GM21515 (cell line): ENCODE results near the gene KBTBD4.

ENCODE experiments used
- ATAC-seq: cut with Tn5 transposase; IDR thresholded peaks from one replicate; pipeline ENCODE4 v1.9.1; 2021; ENCODE audit not compliant: unreplicated experiment

KBTBD4 gene

DNA sequence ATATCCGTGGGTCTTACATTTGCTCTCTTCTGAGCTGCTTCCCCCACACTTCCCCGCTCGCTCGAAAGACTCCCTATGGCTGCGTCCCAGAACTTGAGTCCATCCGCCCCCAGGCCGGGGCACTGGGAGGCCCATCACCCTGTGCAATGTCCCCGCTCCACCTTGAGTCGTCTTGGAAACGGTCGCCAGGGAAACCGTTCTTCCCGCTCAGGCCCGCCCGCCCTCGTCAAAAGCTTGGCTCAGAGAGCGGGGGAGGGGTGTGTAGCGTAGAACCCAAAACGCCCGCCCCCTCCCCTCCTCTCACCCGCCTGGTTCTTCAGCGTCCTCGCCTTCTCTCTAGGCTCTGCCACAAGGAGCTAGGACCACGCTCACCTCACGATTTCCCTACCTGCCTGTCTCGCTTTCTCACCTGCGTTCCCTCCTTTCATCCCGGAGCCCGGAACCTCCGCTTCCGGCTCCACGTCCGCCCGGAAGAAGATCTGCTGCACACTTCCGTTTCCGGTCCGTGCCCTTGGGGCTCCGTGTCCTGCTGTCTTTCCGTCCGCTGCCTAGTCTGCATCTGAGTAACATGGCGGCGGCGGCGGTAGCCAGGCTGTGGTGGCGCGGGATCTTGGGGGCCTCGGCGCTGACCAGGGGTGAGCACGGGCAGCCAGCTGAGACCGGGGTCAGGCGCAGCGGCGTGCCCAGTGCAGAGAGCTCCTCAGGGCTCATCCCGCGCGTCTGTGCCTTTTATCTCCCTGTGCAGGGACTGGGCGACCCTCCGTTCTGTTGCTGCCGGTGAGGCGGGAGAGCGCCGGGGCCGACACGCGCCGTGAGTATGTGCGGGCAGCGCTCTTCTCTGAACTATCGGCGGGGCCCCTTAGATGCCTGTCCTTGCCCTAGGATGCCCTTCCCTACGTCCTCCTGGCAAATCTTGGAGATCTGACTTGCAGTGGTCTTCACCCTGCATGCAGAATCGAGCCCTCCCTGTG lies at the start of gene KBTBD4, which contains the start of gene NDUFS3:
Gene KBTBD4, minus strand, starts transcription at position 447 of the 971 bp plus-strand sequence. Its CDS starts 19 bp downstream, at position 428.
Gene NDUFS3, plus strand, starts transcription at position 551 of the 971 bp plus-strand sequence. Its CDS starts 18 bp downstream, at position 569.
- peak; percentile 88 for ATAC-seq

DNA sequence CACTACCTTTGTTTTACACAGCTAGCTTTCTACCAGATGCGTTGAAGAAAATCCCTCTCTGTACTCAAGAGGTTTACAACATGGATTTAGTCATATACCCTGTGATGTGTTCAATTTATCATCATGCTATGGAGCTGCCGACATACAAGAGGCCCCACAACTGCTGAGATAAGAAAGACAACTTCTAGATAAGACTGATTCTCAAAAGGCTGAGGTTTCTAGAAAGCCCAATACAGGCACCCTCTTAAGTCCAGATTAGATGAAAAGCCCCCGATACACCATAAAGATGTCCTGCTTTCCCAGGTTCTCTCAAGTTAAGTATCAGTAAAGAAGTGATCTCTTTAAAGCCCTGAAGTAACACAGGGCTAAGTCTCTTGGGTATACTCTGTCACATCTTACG lies 49.3 kb upstream of the KBTBD4 start:
- ATAC-seq, result no peak

DNA sequence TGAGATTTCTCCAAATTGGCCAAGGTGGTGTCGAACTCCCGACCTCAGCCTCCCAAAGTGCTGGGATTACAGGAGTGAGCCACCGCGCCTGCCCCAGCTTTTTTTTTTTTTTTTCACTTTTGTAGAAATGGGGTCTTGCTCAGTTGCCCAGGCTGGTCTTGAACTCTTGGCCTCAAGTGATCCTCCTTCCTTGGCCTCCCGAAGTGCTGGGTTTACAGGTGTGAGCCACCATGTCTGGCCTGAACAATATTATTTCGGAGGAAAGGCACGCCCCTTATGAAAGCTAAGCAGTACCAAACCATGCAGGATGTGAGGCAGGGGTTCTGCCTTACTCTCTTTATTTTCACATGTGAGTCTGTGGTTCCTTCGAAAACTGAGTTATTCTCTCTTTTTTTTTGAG lies 47.5 kb upstream of the KBTBD4 start:
- no peak for ATAC-seq

DNA sequence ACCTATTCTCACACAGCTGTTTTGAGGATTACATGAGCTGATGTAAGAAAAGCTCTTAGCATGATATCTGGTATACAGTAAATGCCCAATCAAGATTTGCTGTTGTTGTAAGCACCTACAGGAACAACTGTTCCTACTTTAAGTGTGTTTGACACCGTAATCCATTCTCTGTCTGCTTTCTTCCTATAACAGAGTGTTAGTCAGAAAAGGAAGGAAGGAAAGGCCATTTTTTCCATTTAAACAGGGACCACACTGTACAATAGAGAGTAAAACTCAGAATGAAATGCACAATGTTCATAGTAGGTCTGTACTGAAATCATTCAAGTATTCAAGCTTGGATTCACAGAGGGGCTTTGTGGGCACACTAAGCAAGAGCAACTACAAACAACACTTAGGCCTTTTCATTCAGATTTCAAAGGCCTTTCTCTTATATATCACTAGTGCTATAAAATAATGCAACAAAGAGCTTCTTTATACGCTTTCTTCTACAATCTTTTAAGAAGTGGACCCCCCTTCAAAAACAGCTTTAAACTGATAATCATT lies 42.1 kb upstream of the KBTBD4 start:
- ATAC-seq, result no peak

DNA sequence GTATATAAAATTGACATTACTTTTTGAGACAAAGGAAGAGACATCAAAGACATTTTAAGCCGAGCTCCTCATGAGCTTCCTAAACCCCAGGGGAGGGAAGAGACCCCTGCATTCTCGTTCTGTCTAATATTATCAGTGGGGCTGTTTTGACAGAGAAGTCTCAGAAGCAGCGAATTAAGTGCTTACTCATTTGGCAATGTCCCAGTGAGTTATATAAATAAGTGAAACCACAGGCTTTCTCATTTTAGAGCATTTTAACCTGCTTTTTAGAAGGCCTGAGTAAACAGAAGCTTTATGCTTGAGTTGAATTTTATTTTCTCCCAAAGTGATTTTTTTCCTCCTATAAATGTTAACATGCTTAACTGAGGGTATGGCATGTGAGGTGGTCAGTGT lies 38.6 kb upstream of the KBTBD4 start:
- ATAC-seq, result no peak

DNA sequence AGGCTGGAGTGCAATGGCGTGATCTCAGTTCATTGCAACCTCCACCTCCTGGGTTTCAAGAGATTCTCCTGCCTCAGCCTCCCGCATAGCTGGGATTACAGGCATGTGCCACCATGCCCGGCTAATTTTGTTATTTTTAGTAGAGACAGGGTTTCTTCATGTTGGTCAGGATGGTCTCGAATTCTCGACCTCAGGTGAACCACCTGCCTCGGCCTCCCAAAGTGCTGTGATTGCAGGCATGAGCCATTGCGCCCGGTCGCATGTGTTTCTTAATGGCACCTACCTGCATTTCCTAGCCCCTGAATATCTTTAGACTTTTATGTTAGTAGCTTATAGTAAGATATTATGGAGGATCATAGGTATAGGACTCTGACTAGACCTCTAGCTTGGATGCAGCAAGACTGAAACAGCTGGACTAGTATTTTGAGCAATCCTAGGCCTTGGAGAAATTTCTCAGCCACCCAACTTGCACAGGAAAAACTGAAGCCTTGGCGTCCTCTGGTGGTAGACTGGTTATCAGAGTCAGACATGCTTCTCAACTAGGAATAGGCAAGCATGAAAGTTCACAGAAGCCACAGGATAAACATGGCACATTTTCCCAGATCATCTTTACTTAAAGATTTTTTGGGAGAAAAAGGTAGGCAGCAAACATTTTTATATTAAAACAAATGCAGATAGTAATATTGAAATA lies 38.1 kb upstream of the KBTBD4 start:
- no peak for ATAC-seq

DNA sequence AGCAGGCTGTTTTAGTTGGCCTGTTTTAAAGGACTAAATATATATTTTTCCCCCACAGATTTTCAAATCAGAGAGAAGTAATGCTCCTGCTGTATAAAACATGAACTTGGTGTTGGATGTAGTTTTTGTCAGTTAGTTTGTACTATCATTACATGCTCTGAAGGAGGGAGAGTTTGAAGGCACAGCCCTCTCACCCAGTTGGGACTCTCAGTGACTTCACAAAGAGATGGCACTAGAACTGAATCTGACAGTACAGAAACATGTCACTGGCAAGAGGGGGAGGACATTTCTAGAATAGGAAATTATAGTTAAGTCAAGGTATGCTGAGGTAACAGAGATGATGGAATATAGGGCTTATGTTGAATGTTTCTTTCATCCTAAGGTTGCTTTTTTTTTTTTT lies 36.5 kb upstream of the KBTBD4 start:
- ATAC-seq, result no peak

DNA sequence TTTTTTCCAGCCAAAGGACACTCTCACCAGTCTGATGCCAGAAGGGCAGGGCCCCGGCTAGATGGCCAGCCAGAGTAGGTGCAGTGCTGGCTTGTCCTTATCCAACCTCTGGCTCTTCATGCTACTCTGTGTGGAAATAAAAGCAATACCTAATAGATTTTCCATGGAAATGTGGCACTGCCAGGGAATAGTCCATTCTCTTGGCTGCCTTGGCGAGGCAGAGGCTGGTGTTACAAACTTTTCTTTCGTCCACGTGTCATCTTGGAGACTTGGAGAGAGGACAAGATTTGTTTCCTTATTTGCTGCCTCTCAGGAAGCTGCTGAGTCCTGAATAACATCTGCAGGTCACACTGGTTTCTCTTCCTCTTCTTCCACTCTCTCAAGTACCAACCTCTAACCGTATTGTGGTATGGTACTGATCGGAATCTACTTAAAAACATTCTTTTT lies 32.6 kb upstream of the KBTBD4 start:
- peak; percentile 77 for ATAC-seq

DNA sequence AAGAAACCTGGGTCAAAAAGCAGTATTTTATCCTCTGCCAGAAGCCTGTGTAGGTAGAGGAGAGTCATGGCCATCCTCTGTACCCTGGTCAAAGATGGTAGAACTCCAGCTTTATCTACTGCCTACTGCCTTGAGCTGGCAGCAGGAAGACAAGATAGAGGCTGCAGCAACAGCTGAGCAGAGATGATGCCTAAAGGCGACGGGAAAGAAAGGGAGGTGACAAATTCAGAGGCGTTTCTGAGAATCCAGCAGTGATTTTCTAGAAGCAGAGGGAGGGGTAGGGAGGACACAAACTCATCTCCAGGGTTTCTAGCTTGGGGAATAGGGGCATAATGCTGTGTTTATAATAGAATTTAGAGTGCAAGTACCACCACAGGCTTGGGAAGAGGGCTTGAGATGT lies 30.9 kb upstream of the KBTBD4 start:
- no peak for ATAC-seq

DNA sequence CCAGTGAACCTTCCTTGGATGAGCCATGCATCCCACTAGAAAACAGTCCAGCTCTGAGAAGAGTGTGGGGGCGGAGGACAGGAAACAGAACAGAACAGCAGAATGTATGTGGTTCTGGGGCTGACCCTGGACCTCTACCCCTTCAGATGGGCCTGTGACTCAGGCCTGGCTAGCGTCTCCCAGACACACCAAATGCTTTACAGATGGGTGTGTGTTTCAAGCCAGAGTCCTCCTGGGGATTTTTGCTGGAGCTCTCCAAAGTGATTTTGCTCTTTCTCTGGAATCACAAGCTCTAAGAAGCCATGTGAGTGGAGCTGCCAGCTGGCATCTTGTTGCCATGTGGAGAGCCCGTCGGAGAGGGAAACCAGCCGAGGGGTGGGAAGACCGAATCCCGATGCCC lies 28.6 kb upstream of the KBTBD4 start:
- ATAC-seq, result no peak

DNA sequence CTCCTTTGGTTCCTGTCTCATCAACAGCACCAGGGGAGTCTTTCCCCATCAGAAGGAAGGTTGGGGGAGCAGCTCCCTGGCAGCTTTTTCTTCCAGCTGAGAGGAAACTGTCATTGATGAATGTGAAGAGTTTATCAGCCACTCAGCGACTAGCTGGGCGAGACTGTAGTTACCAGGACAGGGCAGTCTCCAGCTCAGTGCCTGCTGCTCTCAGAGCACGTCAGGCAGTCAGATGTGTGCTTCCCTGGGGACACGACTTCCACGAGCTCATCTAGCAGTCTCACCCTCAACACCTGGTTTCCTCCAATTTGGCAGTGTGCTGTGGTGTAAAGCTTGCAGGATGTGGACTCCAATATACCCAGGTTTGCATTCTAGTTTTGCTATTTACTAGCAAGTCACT lies 28.0 kb upstream of the KBTBD4 start:
- no peak for ATAC-seq

DNA sequence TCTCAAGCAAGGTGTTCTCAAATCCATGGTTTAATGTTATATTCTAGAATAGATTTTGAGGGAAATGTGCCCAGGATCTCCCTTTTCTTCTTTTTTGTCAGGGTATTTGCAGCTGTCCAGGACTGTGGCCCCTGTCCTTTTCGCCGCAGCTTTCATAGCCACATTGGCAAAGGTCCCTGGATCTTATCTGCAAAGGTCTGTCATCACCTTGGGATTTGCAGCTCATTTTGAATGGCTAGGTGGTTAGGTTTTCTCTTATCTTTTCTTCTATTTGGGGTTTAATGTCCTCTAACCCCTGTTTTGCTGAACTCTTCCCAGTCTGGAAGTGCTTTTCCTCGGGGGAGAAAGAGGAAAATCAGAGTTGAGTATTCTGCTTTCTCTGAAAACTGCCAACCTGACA lies 27.2 kb upstream of the KBTBD4 start:
- no peak for ATAC-seq

DNA sequence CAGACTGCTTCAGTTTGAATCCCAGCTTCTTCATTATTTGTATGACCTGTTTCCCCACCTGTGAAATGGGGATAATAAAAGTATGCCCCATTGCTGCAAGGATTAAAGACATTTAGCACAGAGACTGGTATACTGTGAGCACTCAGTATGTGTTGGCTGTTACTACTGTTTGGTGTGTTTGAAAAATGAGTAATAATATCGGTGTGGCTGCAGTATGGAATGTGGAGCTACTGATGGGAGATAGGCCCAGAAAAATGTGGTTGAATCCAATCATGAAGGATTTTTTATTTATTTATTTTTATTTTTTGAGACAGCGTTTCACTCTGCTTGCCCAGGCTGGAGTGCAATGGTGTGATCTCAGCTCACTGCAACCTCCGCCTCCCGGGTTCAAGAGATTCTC lies 24.5 kb upstream of the KBTBD4 start:
- ATAC-seq, result no peak

DNA sequence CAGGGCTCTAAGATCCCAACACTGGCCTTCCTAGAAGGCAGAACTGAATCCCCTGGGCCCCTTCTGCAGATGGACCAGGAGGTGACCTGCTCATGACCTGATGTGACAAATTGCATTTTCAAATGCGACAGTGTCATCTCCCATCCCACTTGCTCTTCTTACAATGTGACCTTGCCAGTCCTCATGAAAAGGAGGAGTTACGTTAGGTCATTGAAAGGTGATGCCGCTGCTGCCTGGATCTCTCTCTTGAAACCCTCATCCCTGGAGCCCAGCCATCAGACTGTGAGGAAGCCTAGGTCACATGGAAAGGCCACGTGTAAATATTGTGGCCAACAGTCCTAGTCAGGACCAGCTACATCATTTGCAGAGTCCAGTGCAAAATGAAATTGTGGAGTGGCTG lies 21.1 kb upstream of the KBTBD4 start:
- no peak for ATAC-seq

DNA sequence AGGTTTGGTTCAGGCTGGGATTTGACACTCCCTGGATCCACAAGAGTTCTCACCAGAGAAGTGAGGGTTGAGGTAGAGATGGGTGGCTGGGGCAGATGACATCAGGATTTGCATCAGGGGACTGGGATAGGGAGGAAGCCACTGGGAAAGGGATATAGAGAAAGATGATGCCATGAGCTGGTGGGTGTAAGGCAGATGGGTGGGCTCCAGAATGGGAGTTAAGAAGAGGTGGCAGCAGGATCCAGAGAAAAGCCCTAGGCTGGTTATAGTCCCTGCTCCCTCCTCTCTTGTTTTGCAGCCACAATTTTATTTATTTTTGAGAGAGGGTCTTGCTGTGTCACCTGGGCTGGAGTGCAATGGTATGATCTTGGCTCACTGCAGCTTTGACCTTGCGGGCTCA lies 17.2 kb upstream of the KBTBD4 start:
- ATAC-seq, result no peak

DNA sequence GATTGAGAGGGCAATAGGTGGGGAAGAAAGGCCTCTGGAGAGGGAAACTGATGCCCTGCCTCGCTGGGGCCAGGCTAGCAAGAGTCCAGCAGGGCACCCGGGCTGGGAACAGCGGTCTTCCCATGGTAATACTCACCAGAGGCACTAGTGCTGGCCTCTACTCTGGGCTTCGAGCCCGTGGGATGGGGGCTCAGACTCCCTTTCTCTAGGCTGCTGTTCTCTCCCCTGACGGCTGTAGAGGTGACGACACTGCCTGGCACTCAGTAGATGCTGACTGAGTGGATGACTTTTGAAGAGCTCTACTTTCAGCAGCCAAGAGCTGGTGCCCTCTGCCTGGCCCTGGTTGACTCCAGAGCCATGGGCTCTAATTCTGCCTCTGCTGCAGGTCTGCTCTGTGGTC lies 16.3 kb upstream of the KBTBD4 start:
- no peak for ATAC-seq

DNA sequence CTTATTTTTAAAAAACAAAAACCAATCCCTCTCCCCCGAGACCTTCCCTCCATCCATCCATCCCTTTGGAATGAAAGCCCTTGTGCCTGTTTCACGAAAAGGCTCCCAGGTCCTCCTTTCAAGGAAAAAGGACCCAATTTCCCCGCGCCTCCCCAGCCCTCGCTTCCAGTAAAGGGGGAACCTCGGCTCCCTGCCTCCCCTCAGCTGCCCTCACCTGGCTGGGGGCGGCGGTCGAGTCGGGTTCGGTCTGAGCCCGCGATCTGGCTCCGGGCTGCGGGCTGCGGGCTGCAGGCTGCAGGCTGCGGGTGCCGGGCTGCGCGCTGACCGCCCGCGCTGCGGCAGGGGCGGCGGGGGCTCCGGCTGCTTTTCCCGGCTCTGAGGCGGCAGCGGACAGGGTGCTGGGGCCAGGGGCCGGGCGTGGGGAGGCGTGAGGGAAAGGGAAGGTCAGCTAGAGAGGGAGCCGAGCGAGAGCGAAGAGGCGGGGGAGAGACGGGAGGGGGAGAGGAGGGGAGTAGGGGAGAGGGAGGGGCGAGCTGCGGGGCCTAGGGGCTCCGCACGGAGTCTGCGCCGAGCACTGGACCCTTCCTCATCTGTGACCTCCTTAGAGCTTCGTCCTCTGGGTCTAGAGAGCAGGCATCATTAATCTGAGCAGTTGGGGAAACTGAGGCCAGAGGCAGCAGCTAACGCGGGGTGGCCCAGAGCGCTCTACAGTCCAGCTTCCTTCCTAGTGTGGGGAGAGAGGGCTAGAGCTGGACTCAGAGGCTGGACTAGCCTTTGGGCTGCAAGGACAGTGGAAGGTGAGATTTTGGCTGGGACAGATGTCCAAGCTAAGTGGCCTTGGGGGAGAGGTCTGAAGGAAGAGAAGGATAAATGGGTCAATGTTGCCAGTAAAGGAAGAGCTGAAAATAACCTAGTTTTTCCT lies 15.4 kb upstream of the KBTBD4 start, which contains the start of gene C1QTNF4:
Gene C1QTNF4, minus strand, starts transcription at position 478 of the 922 bp plus-strand sequence. CDS start 3,601 bp downstream, outside the sequence.
- ATAC-seq, result no peak

DNA sequence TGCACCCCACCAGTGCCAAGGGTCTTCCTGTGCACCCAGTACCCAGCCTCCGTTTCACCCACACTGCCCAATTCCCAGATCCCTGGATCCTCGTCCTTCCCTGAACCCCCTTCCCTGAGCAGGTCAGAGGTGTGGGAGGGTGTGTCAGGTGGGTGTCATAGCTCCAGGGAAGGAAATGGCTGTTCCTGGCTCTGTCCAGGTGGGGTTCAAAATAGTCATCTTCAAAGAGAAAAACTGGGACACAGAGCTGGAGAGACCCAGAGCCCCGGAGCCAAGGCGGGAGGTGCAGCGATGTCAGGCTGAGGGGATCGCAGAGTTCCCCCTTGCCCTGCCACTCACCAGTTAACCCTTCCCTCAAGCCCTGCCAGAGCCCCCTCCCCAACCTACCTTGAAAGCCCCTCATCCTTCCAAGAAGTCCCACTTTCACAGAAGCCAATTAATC lies 14.7 kb upstream of the KBTBD4 start:
- no peak for ATAC-seq

DNA sequence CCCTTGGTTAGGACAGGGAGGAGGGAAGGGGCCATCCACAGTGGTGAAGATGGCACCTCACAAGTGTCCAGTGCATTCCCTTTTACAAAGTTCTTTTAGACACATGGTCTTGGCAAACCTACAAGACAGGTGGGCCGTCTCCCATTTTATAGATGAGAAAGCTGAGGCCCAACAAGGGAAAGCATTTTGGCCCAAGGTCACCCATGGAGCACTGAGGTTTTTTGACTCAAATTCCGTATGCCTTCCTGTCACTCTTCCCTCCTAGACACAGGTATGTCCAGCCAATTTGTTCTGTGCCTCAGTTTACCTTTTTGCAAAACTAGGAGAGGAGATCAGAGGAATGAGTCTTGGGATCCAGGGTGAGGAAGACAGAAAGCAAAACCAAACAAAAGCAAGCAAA lies 14.2 kb upstream of the KBTBD4 start:
- ATAC-seq, result no peak

DNA sequence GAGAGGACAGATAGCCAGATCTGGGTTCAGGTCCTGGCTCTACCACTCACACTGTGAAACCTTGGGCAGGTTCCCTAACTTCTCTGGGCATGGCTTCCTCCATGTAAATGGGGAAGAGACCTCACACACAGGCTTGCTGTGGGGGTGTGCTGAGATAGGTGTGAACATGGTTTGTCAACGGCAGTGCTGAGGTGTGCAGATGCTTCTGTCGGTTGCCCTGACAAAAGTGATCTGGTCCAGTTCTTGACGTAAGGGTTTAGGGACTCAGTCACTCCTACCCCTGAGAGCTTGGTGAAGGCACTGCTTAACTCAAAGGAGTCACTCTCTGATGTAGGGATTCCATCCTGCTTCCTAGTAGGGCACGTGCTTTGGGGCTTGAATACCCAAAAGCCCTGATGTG lies 13.5 kb upstream of the KBTBD4 start:
- ATAC-seq, result no peak
